AG09309 (cell line): ENCODE data around the gene PLCB4.

Source experiments
- DNase-seq: peaks from one replicate; pipeline ENCODE4 v3.0.0-alpha.2; 2010; ENCODE audit warnings: low read depth
- H3K4me3 ChIP-seq: 2 replicates; pipeline ENCODE4 v1.5.1; 2011; ENCODE audit warnings: mild to moderate bottlenecking, low read depth, low read length, moderate library complexity; ENCODE audit not compliant: control insufficient read depth
- TF ChIP-seq, protein P1 (sequence below): IDR thresholded peaks from 2 replicates; pipeline ENCODE4 v1.5.1; 2011; ENCODE audit warnings: mild to moderate bottlenecking, low read depth, low read length, inconsistent platforms; ENCODE audit not compliant: insufficient read depth, control insufficient read depth; ENCODE audit errors: missing control alignments

The PLCB4 gene

DNA sequence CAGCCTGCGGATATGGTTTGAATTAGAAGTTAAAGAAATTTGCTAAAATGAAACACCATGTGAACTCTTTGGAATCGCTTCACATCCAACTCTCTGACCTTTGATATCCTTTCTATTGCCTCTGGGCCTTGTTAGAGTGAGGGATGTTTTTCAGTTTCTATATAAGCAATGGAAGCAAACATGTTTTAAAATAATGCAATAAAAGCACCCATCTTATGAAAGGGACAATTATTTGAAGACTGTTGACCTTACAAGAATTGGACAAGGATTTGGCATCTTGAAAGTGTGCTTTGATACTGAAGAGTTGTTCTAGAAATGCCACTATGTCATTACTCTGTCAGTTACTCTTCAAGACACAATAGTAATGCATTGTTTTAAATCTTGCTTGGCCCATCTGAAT is 221.4 kb downstream of the PLCB4 start:
- DNase-seq, result no peak
- no peak overlapping the region for H3K4me3 ChIP-seq
- TF ChIP-seq, protein P1, sequence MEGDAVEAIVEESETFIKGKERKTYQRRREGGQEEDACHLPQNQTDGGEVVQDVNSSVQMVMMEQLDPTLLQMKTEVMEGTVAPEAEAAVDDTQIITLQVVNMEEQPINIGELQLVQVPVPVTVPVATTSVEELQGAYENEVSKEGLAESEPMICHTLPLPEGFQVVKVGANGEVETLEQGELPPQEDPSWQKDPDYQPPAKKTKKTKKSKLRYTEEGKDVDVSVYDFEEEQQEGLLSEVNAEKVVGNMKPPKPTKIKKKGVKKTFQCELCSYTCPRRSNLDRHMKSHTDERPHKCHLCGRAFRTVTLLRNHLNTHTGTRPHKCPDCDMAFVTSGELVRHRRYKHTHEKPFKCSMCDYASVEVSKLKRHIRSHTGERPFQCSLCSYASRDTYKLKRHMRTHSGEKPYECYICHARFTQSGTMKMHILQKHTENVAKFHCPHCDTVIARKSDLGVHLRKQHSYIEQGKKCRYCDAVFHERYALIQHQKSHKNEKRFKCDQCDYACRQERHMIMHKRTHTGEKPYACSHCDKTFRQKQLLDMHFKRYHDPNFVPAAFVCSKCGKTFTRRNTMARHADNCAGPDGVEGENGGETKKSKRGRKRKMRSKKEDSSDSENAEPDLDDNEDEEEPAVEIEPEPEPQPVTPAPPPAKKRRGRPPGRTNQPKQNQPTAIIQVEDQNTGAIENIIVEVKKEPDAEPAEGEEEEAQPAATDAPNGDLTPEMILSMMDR, result no peak

DNA sequence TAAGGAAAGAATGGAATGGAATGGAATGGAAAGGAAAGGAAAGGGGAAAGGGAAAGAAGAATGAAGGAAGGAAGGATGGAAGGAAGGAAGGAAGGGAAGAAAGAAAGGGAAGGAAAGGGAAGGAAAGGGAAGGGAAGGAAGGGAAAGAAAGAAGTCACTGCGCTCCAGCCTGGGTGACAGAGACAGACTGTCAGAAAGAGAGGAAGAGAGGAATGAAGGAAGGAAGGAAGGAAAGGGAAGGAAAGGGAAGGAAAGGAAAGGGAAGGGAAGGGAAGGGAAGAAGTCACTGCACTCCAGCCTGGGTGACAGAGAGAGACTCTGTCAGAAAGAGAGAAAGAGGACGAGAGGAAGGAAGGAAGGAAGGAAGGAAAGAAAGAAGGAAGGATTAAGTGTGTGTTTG is 224.3 kb downstream of the PLCB4 start:
- TF ChIP-seq, protein P1, result no peak
- DNase-seq, result no peak
- H3K4me3 ChIP-seq, result no peak overlapping the region

DNA sequence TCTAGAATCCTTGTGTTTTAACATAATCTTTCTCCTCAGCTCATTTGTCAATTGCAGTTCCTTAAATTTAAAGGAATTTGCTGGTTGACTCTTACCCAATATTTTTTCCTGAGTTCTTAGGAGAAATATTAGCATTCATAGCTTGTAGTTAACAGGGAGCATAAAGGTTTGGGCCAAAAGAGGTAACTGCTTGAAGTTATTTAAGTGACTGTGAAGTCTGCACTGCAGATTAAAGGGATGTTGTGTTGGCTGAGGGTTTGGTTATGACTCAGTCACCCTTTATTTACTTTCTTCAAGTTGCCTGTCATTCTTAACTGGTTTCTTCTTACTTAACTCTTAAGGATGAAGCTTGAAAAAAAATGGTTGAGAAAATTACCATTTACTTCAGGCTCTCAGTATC is 225.2 kb downstream of the PLCB4 start:
- H3K4me3 ChIP-seq, result no peak overlapping the region
- TF ChIP-seq, protein P1, result no peak
- no peak for DNase-seq

DNA sequence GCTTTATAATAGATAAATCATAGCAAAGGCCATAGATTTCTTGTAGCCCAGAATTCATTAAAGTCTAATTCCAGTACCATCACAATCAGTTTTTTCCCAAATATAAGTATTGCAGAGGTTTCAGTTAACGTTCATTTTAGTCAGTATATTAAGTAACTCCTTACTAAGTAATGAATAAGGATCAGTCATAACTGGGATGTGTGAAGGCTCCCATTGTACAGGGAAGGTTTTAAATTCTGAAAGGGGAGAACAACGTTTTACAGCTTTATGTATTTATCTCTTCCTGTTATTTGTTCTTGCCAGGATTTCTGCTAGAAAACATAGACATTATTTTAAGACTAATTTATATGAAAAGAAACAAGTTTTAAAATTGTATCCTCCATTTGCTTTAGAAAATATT is 230.0 kb downstream of the PLCB4 start:
- H3K4me3 ChIP-seq, result no peak overlapping the region
- no peak for DNase-seq

DNA sequence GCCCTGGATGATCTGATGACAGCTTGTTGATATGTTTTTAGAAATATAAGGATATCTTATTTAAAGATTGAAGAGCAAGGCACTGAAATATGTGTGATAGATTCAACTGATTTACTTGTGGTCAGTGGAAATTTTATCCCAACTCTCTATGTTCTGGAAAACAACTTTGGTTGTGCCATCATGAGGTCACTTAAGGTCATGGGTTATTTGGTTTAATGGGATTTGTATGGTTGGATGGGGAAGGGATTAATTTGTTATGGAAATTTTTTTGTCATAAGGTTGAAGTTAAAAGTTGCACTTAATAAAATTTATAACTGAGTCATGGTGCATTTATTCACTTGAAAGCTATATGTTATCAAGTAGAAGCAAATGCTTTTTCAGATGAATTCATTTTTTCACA is 231.2 kb downstream of the PLCB4 start:
- DNase-seq, result no peak
- H3K4me3 ChIP-seq, result no peak overlapping the region
- TF ChIP-seq, protein P1, result no peak

More for the DNA sequence above, 230.0 kb downstream of the PLCB4 start:
- TF ChIP-seq, protein P1, result no peak

DNA sequence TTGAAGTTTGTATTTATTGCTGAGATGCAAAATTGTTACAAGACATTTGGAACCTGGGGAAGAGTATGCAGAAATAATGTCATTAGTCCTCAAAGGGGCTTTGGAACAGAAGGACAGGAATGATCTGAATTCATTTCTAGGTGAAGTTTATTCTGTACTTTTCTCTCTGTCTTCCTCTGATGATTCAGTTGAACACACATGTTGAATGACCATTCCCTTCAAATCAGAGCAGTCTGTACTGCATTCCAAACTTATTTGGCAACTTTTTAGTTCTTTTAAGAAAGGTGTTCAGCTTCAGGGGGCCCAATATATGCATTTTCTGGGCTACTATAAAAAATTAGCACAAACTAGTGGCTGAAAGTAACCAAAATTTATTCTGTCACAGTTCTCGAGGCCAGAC is 231.6 kb downstream of the PLCB4 start:
- DNase-seq, result no peak
- TF ChIP-seq, protein P1, result no peak
- H3K4me3 ChIP-seq, result no peak overlapping the region
